ENCODE results near the gene AVL9.

Gene AVL9

DNA sequence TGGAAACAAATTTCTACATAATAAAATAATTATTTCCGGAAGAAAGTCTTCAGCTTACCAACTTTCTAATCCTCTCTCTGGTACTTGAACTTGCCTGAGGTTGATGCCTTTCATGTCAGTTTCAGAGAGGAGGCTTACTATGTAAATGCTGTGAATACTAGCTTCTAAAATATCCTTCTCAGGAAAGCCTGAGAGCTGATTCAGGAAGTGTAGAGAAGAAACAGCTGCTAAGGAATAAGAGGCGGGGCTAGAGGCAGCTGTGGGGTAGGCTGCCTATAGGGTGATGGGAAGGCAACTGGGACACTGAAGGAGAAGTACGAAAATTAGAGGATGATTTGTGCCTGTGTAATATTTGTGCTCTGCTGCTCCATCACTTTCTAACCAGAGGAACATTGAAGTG lies 69.3 kb downstream of the AVL9 start:
- no peak for DNase-seq (ENCODE audit: extremely low read depth, low read depth)
- TF ChIP-seq, protein P1, sequence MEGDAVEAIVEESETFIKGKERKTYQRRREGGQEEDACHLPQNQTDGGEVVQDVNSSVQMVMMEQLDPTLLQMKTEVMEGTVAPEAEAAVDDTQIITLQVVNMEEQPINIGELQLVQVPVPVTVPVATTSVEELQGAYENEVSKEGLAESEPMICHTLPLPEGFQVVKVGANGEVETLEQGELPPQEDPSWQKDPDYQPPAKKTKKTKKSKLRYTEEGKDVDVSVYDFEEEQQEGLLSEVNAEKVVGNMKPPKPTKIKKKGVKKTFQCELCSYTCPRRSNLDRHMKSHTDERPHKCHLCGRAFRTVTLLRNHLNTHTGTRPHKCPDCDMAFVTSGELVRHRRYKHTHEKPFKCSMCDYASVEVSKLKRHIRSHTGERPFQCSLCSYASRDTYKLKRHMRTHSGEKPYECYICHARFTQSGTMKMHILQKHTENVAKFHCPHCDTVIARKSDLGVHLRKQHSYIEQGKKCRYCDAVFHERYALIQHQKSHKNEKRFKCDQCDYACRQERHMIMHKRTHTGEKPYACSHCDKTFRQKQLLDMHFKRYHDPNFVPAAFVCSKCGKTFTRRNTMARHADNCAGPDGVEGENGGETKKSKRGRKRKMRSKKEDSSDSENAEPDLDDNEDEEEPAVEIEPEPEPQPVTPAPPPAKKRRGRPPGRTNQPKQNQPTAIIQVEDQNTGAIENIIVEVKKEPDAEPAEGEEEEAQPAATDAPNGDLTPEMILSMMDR (IDR thresholded peaks at IDR 0.05; ENCODE audit: low read depth, low read length), result no peak

DNA sequence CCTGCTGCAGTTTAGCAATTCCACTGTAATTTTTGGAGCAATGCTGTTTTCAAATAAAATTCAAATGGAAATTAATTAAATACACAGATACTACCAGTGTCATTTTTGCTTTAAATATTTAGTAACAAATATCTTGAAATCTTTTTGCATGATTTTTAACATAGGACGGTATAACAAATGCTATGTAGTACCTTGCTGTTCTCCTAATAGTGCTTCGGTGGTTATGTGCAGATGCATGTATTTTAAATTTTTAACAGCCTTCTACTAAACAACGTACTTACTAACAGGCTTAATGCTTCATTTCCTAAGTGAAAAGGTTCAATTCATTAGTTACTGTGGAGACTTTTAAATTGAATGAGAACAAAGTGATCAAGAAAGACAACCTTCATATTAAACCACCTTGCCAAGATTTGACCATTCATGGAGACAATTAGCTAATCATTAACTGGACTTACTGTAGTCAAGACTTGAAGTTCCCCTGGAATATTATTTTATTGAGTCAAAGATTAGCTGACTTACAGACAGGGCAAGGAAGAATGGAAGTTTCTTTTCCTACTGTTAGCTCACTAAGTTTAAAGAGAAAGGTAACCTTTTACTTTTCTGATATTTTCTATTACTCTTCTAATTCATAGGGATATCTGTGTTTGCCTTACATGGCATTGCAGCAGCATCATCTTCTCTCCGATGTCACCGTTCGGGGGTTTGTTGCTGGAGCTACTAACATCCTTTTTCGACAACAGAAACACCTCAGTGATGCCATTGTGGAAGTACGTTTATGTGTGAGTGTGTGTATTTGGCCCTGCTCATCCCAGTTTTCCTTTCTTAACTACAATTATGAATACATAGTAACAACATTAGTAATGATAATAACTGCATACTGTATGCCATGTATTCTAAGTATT lies 74.3 kb downstream of the AVL9 start:
- no peak for DNase-seq (ENCODE audit: extremely low read depth, low read depth)
- TF ChIP-seq, protein P1 (IDR thresholded peaks at IDR 0.05; ENCODE audit: low read depth, low read length), result no peak

DNA sequence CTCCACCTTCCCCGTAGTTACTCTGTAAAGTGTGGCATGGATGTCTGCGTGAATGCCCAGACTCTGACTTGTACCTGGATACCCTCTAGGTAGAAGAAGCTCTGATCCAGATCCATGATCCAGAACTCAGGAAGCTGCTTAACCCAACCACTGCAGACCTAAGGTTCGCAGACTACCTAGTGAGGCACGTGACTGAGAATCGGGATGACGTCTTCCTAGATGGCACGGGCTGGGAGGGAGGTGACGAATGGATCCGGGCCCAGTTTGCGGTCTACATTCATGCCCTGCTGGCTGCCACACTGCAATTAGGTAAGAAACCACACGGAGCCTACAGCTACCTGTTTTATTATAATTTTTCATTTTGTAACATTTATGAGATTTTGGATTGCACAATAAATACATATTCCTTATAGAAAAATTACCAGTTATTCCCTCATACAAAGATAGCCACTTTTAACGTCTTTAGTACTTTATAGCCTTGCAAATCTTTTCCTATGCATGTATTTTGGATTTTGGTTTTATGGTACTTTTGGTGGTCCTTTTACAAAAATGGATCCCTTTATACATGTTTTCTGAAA lies 77.9 kb downstream of the AVL9 start:
- TF ChIP-seq, protein P1 (IDR thresholded peaks at IDR 0.05; ENCODE audit: low read depth, low read length), result no peak
- DNase-seq (ENCODE audit: extremely low read depth, low read depth), result no peak

DNA sequence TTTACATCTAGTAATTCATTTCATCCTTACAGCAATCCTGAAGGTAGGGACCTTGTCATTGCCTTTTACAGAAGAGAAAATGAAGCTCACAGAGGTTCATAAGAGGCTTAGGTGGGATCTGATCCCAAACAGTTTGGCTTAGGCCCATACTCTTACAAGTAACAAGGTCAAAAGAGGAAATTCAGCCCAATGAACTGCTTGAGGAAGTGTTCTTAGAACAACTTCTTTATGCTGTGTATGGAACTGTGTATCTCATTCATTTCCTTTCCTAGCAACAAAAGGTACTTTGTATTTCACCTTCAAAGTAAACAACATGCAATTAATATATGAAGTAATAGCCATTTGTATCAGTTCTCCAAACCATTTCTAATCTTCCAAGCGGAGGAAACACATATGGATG lies 79.3 kb downstream of the AVL9 start:
- no peak for DNase-seq (ENCODE audit: extremely low read depth, low read depth)
- TF ChIP-seq, protein P1 (IDR thresholded peaks at IDR 0.05; ENCODE audit: low read depth, low read length), result no peak

DNA sequence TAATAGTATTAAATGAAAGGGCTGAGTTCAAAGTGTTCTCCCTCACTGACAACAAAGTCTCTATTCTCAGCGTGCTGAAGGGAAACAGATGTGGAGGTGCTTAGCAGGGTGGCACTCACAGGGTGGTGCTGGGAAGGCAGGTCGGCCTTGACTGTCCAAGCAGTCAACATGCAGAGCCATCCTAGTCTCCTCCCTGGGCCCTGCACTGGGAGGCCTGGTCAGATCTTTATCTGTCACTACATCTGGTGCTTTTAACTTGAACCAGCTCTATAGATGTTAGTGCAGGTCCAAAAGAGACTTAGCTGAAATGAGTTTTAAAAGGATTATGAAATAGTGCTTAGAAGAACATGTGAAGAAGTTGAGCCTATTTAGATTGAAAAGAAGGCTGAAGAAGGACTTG lies 82.1 kb downstream of the AVL9 start:
- no peak for DNase-seq (ENCODE audit: extremely low read depth, low read depth)

DNA sequence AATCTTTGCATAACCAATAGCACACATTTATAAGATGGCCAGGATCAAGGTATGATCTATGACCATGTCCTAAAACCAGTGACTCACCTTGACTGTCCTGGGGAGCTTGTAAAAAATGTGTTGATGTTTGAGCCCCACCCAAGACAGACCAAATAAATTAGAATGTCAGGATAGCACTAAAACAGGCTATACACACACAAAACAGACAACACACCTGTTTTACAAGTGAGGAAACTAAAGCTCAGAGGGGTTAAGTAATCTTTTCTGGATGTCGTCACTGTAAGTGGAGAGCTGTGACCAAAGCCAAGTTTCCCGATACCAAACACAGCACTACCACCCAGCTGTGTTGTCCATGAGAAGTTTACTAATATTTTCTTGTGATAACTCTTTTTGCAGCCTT lies 84.5 kb downstream of the AVL9 start:
- DNase-seq (ENCODE audit: extremely low read depth, low read depth), result no peak
- TF ChIP-seq, protein P1 (IDR thresholded peaks at IDR 0.05; ENCODE audit: low read depth, low read length), result no peak

More for the DNA sequence above, 82.1 kb downstream of the AVL9 start:
- TF ChIP-seq, protein P1 (IDR thresholded peaks at IDR 0.05; ENCODE audit: low read depth, low read length), result no peak

DNA sequence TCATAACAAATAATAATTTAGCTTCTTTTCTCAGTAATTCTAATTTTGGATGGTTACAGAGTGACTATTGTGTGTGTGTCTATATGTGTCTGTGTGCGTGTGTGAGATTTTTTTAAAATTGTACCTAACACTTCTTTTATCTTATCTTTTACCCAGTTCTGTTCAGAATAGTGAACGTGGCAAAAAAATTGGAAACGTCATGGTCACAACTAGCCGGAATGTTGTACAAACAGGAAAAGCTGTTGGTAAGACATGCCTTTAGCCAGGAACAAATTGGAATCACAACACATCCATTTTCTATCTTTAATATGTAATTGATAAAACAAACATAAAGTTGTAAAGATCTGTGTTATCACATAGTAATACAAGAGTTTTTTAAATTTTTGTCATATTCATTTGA lies 85.4 kb downstream of the AVL9 start:
- TF ChIP-seq, protein P1 (IDR thresholded peaks at IDR 0.05; ENCODE audit: low read depth, low read length), result no peak
- DNase-seq (ENCODE audit: extremely low read depth, low read depth), result no peak
